Measurements from ENCODE around the gene RALGPS2.

The RALGPS2 gene

GRCh38 chr1:178693366-178693765 lies 31.7 kb upstream of the RALGPS2 start:
- no peak for DNase-seq (ENCODE audit: low spot score)
- in situ Hi-C loops (cut with MboI; ENCODE audit: low sequenced_read_pairs, unreplicated experiment), result no loop called here
- no peak for TF ChIP-seq CTCF (IDR thresholded peaks at IDR 0.05; ENCODE audit: borderline replicate concordance, control extremely low read depth, extremely low read depth, insufficient read depth, missing control alignments)

- no peak for DNase-seq (ENCODE audit: low spot score)
- TF ChIP-seq CTCF (IDR thresholded peaks at IDR 0.05; ENCODE audit: borderline replicate concordance, control extremely low read depth, extremely low read depth, insufficient read depth, missing control alignments), result no peak
- in situ Hi-C loops (cut with MboI; ENCODE audit: low sequenced_read_pairs, unreplicated experiment), result no loop called here
Observed at GRCh38 chr1:178694923-178695525, 30.0 kb upstream of the RALGPS2 start.

- in situ Hi-C loops (cut with MboI; ENCODE audit: low sequenced_read_pairs, unreplicated experiment), result no loop called here
- DNase-seq (ENCODE audit: low spot score), result no peak
Observed at GRCh38 chr1:178702146-178702545, 22.9 kb upstream of the RALGPS2 start.

GRCh38 chr1:178704833-178705232 lies 20.2 kb upstream of the RALGPS2 start:
- TF ChIP-seq CTCF (IDR thresholded peaks at IDR 0.05; ENCODE audit: borderline replicate concordance, control extremely low read depth, extremely low read depth, insufficient read depth, missing control alignments), result no peak
- in situ Hi-C loops (cut with MboI; ENCODE audit: low sequenced_read_pairs, unreplicated experiment), result no loop called here
- no peak for DNase-seq (ENCODE audit: low spot score)

More at GRCh38 chr1:178702146-178702545, 22.9 kb upstream of the RALGPS2 start:
- no peak for TF ChIP-seq CTCF (IDR thresholded peaks at IDR 0.05; ENCODE audit: borderline replicate concordance, control extremely low read depth, extremely low read depth, insufficient read depth, missing control alignments)

GRCh38 chr1:178706432-178706831 lies 18.6 kb upstream of the RALGPS2 start:
- in situ Hi-C loops (cut with MboI; ENCODE audit: low sequenced_read_pairs, unreplicated experiment), result no loop called here
- no peak for TF ChIP-seq CTCF (IDR thresholded peaks at IDR 0.05; ENCODE audit: borderline replicate concordance, control extremely low read depth, extremely low read depth, insufficient read depth, missing control alignments)
- no peak for DNase-seq (ENCODE audit: low spot score)

GRCh38 chr1:178713259-178713658 lies 11.8 kb upstream of the RALGPS2 start:
- DNase-seq (ENCODE audit: low spot score), result no peak
- no peak for TF ChIP-seq CTCF (IDR thresholded peaks at IDR 0.05; ENCODE audit: borderline replicate concordance, control extremely low read depth, extremely low read depth, insufficient read depth, missing control alignments)
- in situ Hi-C loops (cut with MboI; ENCODE audit: low sequenced_read_pairs, unreplicated experiment), result no loop called here
